ENCODE results near the gene CYP4A22. TPM values are rescaled to one million over a fixed set of nuclear protein-coding genes. Genes with fewer than 3 reads are reported as not detected.
"Not testable (repeated sequence)": the region's sequence is repeated elsewhere in the genome, so short reads cannot be mapped to it uniquely, and the experiment has no call there.

Gene CYP4A22
- polyA plus RNA-seq, 3 donors, result not detected

- peaks cover 2 to 26% (median 20%) of the 10 kb centered on the region in 7 donors for H3K9me3 Mint-ChIP-seq
- H3K36me3 Mint-ChIP-seq, result no peaks in the 10 kb centered on the region
- H2AFZ ChIP-seq (ENCODE audit: insufficient read depth, low read depth, low read length, poor library complexity, severe bottlenecking), result no peak overlapping the region
- no peak overlapping the region for H3K27ac ChIP-seq (ENCODE audit: low read depth in 1 of 2, low read length in 2 of 2)
- no peaks in the 10 kb centered on the region for H3K4me1 Mint-ChIP-seq
- H4K20me1 ChIP-seq (ENCODE audit: insufficient read depth, low read length), result no peaks in the 10 kb centered on the region
- no peak overlapping the region for H3K4me2 ChIP-seq (replicated peaks; ENCODE audit: extremely low read depth, low read length, poor library complexity, severe bottlenecking)
- H3K9me3 ChIP-seq (replicated peaks in 1 of 2; ENCODE audit: control insufficient read depth in 1 of 2, insufficient read depth in 1 of 2, low read length in 2 of 2), result peaks cover 10 to 17% of the 10 kb centered on the region in 2 donors
- no peak for DNase-seq
- no peaks in the 10 kb centered on the region for H3K36me3 ChIP-seq (replicated peaks in 1 of 2; ENCODE audit: control insufficient read depth in 1 of 2, insufficient read depth in 2 of 2, low read length in 2 of 2)
- WGBS (ENCODE audit: insufficient coverage), result no CpG with 5 or more reads among the region's 3 CpGs
- no peak overlapping the region for H3K27ac Mint-ChIP-seq
- no peak for TF ChIP-seq CTCF (IDR thresholded peaks at IDR 0.05)
- H3K4me1 ChIP-seq (ENCODE audit: control insufficient read depth in 1 of 2, insufficient read depth in 2 of 2, low read length in 2 of 2), result no peaks in the 10 kb centered on the region
- peaks cover 2 to 4% (median 2%) of the 10 kb centered on the region in 3 donors for H3K27me3 Mint-ChIP-seq (ENCODE audit: low read depth in 3 of 3)
- H3K9ac ChIP-seq (ENCODE audit: insufficient read depth, low read length, poor library complexity, severe bottlenecking), result no peak overlapping the region
- H3K4me3 Mint-ChIP-seq, result no peak overlapping the region
- no peaks in the 10 kb centered on the region for H3K27me3 ChIP-seq (ENCODE audit: control insufficient read depth in 2 of 2, insufficient read depth in 2 of 2, low read length in 2 of 2)
- no peaks in the 10 kb centered on the region for H3K79me2 ChIP-seq (ENCODE audit: insufficient read depth, low read length)
- intact Hi-C loops (cut with micrococcal nuclease), result no loop called here
- no peak overlapping the region for H3K4me3 ChIP-seq (replicated peaks in 1 of 3; ENCODE audit: low read depth in 2 of 3, low read length in 3 of 3)
These were observed 30.4 kb upstream of the CYP4A22 start for GRCh38 chr1:47106792-47107191.

DNA sequence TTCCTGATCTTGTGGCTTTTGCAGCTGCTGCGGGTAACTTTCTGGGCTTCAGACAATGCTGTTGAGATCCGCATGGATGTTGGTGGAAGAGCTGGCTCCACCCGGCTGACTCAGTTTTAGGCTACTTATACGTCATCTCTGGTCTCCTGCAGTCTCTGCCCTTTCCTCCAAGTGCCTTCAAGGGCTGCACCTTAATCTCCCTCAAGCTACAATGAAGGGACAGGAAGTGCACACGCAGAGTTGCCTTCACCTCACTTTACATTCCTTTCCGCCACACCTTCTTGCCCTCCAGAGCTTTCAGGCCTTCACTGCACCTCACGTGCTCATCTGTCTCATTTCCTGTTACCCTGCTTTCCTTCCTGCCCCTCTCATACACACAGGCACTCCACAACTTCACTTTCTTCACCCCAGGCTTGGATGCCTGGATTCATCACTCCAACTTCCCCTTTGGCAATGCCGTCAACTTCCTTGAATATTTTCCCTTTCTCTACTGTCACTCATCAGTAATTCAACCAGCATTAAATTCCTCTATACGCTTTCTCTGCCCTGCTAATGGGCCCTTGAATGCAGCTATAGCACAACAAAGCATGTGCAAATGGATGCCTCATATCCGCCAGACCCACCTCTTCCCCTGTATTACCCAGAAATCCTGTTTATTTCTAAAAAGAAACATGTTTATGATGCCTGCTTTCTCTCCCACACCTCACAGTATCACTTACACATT lies 29.2 kb upstream of the CYP4A22 start:
- H3K4me1 Mint-ChIP-seq; H3K27me3 ChIP-seq (ENCODE audit: control insufficient read depth in 2 of 2, insufficient read depth in 2 of 2, low read length in 2 of 2); H3K4me1 ChIP-seq (ENCODE audit: control insufficient read depth in 1 of 2, insufficient read depth in 2 of 2, low read length in 2 of 2); H3K36me3 ChIP-seq (replicated peaks in 1 of 2; ENCODE audit: control insufficient read depth in 1 of 2, insufficient read depth in 2 of 2, low read length in 2 of 2); H3K4me3 ChIP-seq (replicated peaks in 1 of 3; ENCODE audit: low read depth in 2 of 3, low read length in 3 of 3); DNase-seq; H3K27me3 Mint-ChIP-seq (ENCODE audit: low read depth in 3 of 3); H3K27ac ChIP-seq (ENCODE audit: low read depth in 1 of 2, low read length in 2 of 2); intact Hi-C loops (cut with micrococcal nuclease); H2AFZ ChIP-seq (ENCODE audit: insufficient read depth, low read depth, low read length, poor library complexity, severe bottlenecking); H3K4me3 Mint-ChIP-seq; H3K4me2 ChIP-seq (replicated peaks; ENCODE audit: extremely low read depth, low read length, poor library complexity, severe bottlenecking); H4K20me1 ChIP-seq (ENCODE audit: insufficient read depth, low read length); H3K9ac ChIP-seq (ENCODE audit: insufficient read depth, low read length, poor library complexity, severe bottlenecking); H3K79me2 ChIP-seq (ENCODE audit: insufficient read depth, low read length); H3K36me3 Mint-ChIP-seq; H3K27ac Mint-ChIP-seq: not testable (repeated sequence)
- WGBS (ENCODE audit: insufficient coverage), result 82% methylated on average over 4 of the region's 10 CpGs
- peaks cover 0 to 19% (median 12%) of the 10 kb centered on the region in 7 donors for H3K9me3 Mint-ChIP-seq
- peaks cover 6 to 17% of the 10 kb centered on the region in 2 donors for H3K9me3 ChIP-seq (replicated peaks in 1 of 2; ENCODE audit: control insufficient read depth in 1 of 2, insufficient read depth in 1 of 2, low read length in 2 of 2)

DNA sequence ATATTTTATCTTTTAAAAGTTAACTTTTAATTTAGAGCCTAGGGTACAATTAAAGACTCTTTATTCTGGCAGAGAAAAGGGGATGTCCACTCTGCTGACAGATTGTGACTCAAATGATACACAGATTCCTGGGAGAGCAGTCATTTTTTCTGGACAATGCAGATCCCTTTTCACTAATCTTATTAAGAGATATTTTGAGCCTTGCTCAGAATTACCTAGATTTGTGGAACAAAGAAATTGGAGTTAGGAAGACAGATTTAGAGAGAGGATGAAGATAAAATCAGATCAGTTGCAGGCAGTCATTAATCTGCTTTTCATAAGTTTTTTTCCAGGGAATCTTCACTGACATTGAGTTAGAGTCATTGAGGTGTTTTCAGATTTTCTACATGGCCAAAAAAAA lies 27.8 kb upstream of the CYP4A22 start:
- H3K27me3 ChIP-seq (ENCODE audit: control insufficient read depth in 2 of 2, insufficient read depth in 2 of 2, low read length in 2 of 2); H3K4me1 Mint-ChIP-seq; H3K36me3 Mint-ChIP-seq; H3K79me2 ChIP-seq (ENCODE audit: insufficient read depth, low read length); H3K9me3 ChIP-seq (replicated peaks in 1 of 2; ENCODE audit: control insufficient read depth in 1 of 2, insufficient read depth in 1 of 2, low read length in 2 of 2); H3K4me3 Mint-ChIP-seq; H3K4me1 ChIP-seq (ENCODE audit: control insufficient read depth in 1 of 2, insufficient read depth in 2 of 2, low read length in 2 of 2); H3K27ac Mint-ChIP-seq; H3K27me3 Mint-ChIP-seq (ENCODE audit: low read depth in 3 of 3); intact Hi-C loops (cut with micrococcal nuclease); H3K9ac ChIP-seq (ENCODE audit: insufficient read depth, low read length, poor library complexity, severe bottlenecking); H3K9me3 Mint-ChIP-seq; H3K27ac ChIP-seq (ENCODE audit: low read depth in 1 of 2, low read length in 2 of 2); H3K36me3 ChIP-seq (replicated peaks in 1 of 2; ENCODE audit: control insufficient read depth in 1 of 2, insufficient read depth in 2 of 2, low read length in 2 of 2); H4K20me1 ChIP-seq (ENCODE audit: insufficient read depth, low read length); H3K4me2 ChIP-seq (replicated peaks; ENCODE audit: extremely low read depth, low read length, poor library complexity, severe bottlenecking); DNase-seq; H3K4me3 ChIP-seq (replicated peaks in 1 of 3; ENCODE audit: low read depth in 2 of 3, low read length in 3 of 3); H2AFZ ChIP-seq (ENCODE audit: insufficient read depth, low read depth, low read length, poor library complexity, severe bottlenecking): not testable (repeated sequence)

Measured in CD14-positive monocyte (primary cell).